HG03135 (cell line): ENCODE measurements around the gene SLC25A41.
A peak's percentile ranks its signal among the peaks of the same experiment; 100 is the strongest.

ENCODE experiments used
- ATAC-seq: cut with Tn5 transposase; IDR thresholded peaks from one replicate; pipeline ENCODE4 v1.9.1; 2021; ENCODE audit warnings: mild to moderate bottlenecking, moderate library complexity; ENCODE audit not compliant: unreplicated experiment

The SLC25A41 gene

GRCh38 chr19:6460099-6460884, 26.7 kb upstream of the SLC25A41 start:
- ATAC-seq, result peak; percentile 74

GRCh38 chr19:6459262-6460098, 25.9 kb upstream of the SLC25A41 start, which contains the start of gene SLC25A23:
Gene SLC25A23 (minus strand): TSS chr19:6459792. CDS start chr19:6459628, 164 bp downstream.
- ATAC-seq, result peak; percentile 14

GRCh38 chr19:6458695-6459261, 25.2 kb upstream of the SLC25A41 start:
- no peak for ATAC-seq

- no peak for ATAC-seq
Observed at GRCh38 chr19:6457958-6458694, 24.6 kb upstream of the SLC25A41 start.

GRCh38 chr19:6455924-6456323, 22.4 kb upstream of the SLC25A41 start:
- ATAC-seq, result no peak

GRCh38 chr19:6453951-6454565, 20.5 kb upstream of the SLC25A41 start:
- no peak for ATAC-seq

GRCh38 chr19:6452899-6453298, 19.3 kb upstream of the SLC25A41 start:
- no peak for ATAC-seq

- no peak for ATAC-seq
Observed at GRCh38 chr19:6452223-6452614, 18.7 kb upstream of the SLC25A41 start.

GRCh38 chr19:6451583-6452222, 18.1 kb upstream of the SLC25A41 start:
- ATAC-seq, result no peak

- no peak for ATAC-seq
Observed at GRCh38 chr19:6450166-6450565, 16.6 kb upstream of the SLC25A41 start.

GRCh38 chr19:6448045-6448444, 14.5 kb upstream of the SLC25A41 start:
- no peak for ATAC-seq

- ATAC-seq, result no peak
Observed at GRCh38 chr19:6446452-6446851, 12.9 kb upstream of the SLC25A41 start.

GRCh38 chr19:6443986-6444385, 10.4 kb upstream of the SLC25A41 start:
- ATAC-seq, result no peak

GRCh38 chr19:6442087-6442688, 8.6 kb upstream of the SLC25A41 start:
- ATAC-seq, result no peak

GRCh38 chr19:6440905-6441304, 7.3 kb upstream of the SLC25A41 start:
- no peak for ATAC-seq

GRCh38 chr19:6439743-6440142, 6.2 kb upstream of the SLC25A41 start:
- no peak for ATAC-seq

GRCh38 chr19:6433165-6433564, 398 bp downstream of the SLC25A41 start:
- no peak for ATAC-seq

- ATAC-seq, result no peak
Observed at GRCh38 chr19:6431891-6432290, 1.7 kb downstream of the SLC25A41 start.

- no peak for ATAC-seq
Observed at GRCh38 chr19:6429419-6430221, 3.9 kb downstream of the SLC25A41 start.
